IPS-NIHi7 (cell line): ENCODE data around the gene IPO13.

ENCODE experiments used
- DNase-seq: peaks from one replicate; pipeline ENCODE4 v3.0.0; 2012; ENCODE audit warnings: mixed read lengths; ENCODE audit errors: extremely low spot score

Gene IPO13

DNA sequence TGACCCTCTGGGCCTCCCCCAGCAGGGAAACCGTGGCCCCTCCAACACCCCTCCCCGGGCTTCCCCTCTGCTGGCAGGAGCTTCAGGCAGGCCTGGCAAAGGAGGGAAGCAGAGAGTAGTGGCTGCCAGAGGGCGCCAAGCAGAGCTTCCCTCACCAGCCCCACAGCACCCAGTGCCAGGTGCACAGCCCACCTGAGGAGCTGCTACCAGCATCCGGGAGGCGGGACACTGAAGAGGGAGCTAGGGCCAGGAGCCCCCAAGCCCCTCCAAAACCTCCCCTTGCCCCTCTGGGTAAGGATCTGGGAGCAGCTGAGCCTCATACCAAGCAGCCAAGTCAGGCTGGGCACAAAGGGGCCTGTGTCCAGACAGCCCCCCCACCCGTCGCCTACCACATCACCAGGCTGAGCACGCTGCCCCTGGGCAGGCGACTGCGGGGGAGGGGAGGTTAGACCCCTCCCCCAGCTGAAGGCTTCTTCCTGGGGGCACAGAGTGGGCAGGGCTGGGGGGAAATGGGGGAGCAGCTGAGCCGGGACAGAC, 64.3 kb downstream of the IPO13 start:
- no peak for DNase-seq

DNA sequence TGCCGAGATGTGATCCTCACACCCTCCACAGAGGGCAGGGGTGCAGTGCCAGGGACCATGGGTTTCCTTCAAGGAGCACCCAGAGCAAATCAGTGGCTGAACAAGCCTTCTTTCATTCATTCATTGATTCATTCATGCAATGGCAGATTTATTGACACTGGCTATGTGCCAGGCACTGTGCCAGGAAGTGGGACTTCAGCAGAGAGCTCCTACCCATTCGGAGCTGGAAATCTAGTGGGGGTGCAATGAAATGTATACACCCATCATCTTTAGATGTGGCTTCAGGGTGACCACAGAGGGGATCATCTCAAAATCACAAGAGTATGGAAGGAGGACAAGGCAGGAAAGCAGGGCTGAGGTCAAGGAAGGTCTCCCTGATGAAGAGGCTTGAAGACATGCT, 65.7 kb downstream of the IPO13 start:
- no peak for DNase-seq

DNA sequence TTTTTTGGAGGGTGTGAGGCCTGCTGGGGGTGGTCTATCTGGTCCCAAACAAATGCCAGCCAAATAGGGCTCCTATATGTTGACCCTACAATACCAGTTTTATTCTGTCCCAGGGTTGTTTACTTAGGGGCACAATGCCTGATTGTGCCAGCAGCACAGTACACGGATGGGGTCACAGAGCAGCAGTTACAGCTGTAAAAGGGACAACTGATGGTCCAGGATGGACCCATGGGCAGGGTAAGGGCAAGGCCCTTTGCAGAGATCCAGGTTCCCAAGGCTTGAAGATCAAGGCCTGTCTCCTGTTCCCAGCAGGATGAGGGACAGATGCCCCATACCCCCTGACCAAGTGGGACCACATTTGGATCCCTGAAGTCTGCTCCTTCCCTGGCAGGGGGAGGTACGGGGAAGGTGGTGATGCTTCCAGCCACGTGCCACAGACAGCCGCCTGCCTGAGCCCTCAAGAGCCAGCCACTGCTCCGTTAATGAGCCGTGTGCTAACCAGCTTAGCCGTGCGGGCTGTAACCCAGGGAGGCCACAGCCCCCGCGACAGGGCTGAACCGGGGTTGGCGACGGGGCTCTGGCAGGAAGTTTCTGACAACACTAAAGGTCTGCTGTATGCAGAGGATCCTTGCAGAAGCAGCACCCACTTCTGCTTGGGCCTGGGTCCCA, 66.3 kb downstream of the IPO13 start:
- DNase-seq = no peak

DNA sequence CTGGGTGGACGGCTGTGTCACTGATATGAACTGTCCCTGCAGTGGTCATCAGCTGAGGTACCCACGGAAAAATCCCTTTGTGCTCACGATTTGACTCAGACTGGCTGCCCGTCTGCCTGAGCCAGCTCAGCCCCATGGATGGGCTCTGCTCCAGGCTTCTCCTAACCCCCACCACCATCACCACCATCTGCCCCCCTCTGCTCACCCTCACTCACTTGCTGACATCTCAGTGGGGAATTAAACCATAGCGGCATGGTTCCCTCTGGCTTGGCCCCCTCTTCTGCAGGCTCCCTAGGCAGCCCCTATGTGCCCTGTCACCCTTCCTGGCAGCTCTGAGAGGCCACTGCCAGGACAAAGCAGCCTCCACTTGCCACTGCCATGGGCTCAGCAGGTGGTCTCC, 67.2 kb downstream of the IPO13 start:
- DNase-seq = no peak

DNA sequence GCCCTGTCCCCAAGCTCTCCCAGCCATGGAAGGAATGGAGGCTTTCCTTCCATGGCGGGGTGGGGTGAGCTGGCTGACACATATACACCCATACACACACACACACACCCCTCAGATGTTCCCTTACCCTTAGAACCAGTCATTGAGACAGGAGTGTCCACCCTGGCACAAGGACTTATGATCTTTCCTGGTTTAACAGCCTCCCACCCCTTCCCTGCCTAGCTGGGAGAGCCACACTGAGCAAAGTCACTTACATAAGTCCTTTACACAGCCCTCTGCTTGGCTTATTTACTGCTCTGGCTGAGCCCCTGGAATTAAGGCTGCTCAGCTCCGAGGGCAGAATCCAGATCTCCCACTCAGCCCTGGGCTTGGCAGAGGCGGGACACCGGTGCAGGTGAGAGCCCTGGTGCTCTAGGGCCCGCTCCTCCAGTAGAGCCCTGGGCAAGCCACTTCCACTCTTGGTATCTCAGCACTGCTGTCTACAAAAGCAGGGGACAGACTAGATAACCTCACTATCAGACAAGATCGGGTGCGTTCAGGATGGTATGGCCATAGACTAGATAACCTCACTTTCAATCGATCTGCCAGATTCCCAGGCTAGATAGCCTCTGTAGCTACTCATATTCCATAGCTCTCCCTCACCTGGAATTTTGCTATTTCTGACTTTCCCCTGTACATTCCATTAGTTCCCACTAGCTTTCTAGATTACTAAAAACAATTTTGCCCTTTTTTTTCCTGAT, 67.8 kb downstream of the IPO13 start:
- no peak for DNase-seq

DNA sequence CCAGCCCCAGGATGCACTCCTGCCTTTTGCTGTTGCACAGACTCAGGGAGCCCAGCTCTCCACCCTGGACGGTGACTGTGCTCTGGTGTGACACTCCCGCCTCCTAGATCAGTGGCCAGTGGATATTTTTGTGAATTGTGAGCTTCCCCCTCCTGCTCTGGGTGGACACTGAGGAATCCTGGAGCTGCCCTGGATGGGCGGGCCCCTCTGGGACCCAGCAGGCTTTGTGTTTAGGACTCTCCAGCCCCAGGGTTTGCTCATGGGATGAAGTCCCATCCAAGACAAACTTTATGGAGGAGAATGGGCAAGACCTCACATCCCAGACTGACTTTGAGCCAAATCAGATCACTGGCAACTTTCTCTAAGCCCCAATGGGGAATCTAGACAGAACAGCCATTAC, 68.5 kb downstream of the IPO13 start:
- DNase-seq = no peak

DNA sequence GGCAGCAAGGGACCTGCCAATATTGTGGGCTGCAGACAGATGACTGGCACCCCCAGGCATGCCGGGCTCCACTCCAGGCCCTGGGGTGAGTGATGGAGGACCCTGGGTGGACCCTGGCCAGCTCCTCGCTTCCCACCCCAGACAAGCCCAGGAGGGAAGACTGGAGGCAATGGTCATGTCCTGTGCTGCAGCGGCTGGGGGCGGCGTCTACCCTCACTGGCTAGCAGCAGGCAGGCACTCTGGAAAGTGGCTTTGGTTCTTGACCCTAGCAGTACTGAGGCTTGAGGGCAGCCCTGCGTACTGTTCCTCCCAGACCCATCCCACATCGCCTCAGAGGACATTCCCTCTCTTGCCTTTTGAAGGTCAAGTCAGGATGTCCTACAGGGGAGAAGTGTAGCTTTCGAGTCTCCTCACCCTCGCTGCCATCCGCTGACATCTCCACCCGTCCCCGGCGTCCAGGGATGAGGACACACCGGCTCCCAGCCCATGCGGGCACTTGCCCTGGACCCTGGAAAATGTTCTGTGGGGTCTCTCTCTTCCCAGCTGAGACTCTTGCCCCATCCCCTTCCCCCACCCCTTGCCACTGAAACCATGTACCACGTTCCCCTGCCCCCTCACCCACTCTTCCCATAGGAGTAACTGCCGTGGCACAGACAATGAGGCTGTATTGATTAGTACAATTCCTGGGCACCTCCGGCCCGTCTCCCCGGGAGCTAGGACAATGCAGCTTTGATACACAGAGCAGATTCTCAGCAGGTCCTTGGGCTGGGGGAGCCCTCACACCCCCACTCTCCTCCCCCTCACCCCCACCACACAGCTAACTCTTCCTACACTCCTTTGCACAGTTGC, 69.5 kb downstream of the IPO13 start:
- DNase-seq = no peak

DNA sequence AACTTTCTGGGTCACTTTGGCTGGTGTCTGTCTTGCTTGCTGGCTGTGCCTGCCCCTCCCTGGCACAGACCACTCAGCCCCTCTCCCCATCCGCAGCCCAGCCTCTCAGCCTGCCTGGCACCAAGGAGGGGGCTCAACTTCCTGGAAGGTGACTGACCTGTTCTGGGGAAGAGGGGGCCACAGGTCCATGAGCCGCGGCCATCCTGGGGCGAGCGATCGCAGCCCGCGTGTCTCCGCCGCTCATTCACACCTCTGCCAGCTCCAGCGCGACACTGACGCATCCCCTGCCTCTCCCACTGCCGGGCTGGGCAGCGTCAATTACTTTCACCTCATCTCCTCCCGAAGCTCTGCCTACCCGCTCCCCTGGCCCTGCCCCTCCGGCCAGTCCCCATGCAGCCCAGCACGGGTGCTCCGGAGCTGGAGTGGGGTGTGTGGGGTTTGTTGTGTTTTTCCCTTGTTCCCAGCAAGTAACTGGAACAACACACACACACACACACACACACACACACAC, 70.2 kb downstream of the IPO13 start:
- DNase-seq = no peak
